GM12874 (cell line): ENCODE data around the gene LEFTY1.

Experiments
- CTCF ChIP-seq: IDR thresholded peaks from 2 replicates; pipeline ENCODE4 v1.5.1; 2011; ENCODE audit warnings: low read depth, mild to moderate bottlenecking, control low read depth, low read length, moderate library complexity; ENCODE audit not compliant: insufficient read depth

LEFTY1 gene

DNA sequence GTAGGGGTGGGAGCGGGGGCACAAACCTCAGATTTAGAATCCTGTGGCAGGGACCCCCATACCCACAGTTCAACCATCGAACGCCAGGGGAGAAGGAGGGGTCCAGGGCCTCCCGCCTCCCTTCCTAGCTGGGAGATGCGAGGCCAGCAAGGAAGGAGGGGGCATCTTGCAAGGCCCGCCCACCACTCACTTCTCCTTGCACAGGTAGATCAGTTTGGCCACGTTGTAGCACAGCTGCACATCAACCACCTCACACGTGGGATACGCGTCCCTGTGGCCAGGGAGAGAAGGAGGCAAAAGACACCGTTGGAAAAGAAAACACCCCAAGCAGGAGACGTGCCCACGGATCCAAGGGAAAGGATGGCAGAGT lies 26.4 kb downstream of the LEFTY1 start:
- TF ChIP-seq CTCF = no peak

DNA sequence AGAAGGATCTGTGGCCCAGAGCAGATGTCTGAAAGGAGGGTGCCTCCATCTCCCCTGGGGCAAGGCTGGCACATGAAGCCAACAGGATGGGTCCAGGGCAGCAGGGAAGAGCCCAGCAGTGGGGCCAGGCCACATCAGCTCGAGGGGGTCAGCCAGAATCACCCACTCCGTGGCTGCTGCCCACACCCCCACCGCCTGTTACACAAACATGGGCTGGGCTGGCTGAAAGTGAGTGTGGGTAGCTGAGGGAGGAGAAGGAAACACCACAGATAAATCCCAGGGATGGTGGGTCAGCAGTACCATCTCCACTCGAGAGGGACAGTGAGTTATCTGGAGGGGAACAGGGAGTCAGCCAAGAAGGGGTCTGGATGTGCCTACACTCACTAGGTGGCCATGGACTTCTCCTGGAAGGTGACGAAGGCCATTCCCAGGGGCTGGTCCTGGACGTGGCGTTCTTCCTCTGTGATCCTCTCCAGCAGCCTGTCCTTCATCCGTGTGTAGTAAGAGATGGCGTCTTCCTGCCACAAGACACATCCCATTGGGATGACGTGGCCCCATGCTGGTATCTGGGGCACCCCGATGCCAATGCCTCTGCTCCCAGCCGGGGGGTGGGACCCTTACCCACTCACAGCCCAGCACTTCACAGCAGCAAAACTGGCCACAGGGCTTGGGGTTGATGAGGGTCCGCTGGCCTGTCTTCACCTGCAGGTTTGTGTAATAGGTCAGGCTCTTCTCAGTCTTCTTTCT lies 26.9 kb downstream of the LEFTY1 start:
- TF ChIP-seq CTCF = no peak

DNA sequence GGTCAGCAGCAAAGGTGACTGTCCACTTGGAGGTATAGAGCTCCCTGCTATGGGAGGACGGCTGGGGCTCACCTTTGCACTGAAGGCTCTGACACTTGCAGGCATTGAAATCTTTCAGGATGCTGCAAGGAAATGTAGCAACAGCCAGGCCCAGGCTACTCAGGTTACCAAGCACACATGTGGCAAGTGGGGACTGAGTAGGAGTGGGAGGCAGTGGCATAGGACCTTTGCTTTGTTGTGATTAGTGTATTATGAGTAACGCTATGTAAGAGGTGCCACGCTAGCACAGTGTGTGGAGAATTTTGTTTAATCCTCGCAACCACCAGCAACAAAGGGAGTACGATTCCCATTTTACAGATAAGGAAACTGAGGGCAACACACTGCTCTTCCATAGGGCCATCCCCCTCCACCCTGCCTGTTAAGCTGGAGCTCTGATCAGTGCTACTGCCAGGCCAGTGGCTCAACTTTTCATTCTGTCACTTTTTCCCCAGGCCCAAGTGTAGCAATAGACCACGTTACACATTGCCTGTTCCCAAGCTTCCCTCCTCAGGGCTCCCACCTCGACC lies 28.0 kb downstream of the LEFTY1 start:
- TF ChIP-seq CTCF = no peak

DNA sequence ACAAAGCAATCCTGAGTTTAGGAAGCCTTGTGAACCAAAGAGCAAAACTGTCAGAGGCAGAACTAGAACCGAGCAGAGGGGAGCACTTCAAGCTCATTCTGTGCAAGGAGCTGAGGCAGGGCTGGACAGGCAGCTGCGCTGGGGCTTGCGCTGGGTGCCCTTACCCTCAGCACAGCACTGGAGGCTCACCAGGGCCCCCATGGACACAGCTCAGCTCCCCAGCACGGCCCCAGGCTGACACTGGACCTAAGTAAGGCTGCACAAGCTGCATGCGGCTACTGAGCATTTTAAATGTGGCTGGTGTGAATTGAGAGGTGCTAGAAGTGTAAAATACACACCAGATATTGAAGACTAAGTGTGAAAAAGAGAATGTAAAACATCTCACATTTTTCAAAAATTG lies 28.8 kb downstream of the LEFTY1 start:
- no peak for TF ChIP-seq CTCF

DNA sequence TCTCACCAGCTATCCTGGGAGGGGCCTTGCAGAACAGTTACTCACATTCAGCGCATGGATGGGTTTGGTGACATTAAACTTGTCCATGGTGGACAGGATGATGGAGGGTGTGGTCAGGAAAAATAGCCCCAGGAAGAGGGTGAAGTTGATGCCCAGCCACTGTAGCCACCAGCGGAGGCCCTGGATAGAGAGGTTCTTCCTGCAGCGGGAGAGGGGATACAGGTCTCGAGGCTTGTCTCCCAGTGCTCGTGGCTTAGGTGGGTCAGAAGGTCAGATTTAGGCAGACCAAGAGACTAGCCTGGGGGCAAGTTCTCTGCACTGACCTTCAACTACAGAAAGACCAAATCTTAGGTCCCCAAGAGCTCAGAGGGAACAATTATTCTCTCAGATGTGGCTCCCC lies 29.8 kb downstream of the LEFTY1 start:
- TF ChIP-seq CTCF = no peak

GRCh38 chr1:225857256-225857655 lies 31.7 kb downstream of the LEFTY1 start:
- TF ChIP-seq CTCF = no peak

GRCh38 chr1:225855503-225856300 lies 33.2 kb downstream of the LEFTY1 start:
- TF ChIP-seq CTCF = no peak
